WTC11 (cell line): ENCODE measurements around the gene SEMA6C. TPM values are rescaled to one million over a fixed set of nuclear protein-coding genes. Genes with fewer than 3 reads are reported as not detected.

ENCODE experiments used
- ATAC-seq: fragments of 200-7000 bp; cut with Tn5 transposase; 2 replicates; pipeline ENCODE4 v1.10.0; 2021; ENCODE audit warnings: mild to moderate bottlenecking, moderate library complexity
- CTCF ChIA-PET: fragments of 300-600 bp; sonication (Branson Sonifier 250); formaldehyde crosslinking; loops from one replicate; lab custom pipeline; 2021; ENCODE audit warnings: antibody characterized with exemption; lab: Charles Lee
- POLR2A ChIA-PET: fragments of 350-600 bp; sonication (Branson Sonifier 250); formaldehyde crosslinking; loops from one replicate; lab custom pipeline; 2021; ENCODE audit warnings: antibody characterized with exemption; lab: Charles Lee
- DNase-seq: peaks from one replicate; pipeline ENCODE4 v3.0.0; 2021; ENCODE audit warnings: low spot score
- H3K27ac Mint-ChIP-seq: 2 replicates; pipeline ENCODE4 v1.8.0; 2021; ENCODE audit warnings: mixed read lengths
- H3K27me3 Mint-ChIP-seq: 2 replicates; pipeline ENCODE4 v1.8.0; 2021; ENCODE audit warnings: low read depth, mild to moderate bottlenecking, moderate library complexity, mixed read lengths
- H3K36me3 Mint-ChIP-seq: 2 replicates; pipeline ENCODE4 v1.8.0; 2021; ENCODE audit warnings: mixed read lengths
- H3K4me1 Mint-ChIP-seq: 2 replicates; pipeline ENCODE4 v1.8.0; 2022; ENCODE audit warnings: mixed read lengths
- H3K4me3 Mint-ChIP-seq: 2 replicates; pipeline ENCODE4 v1.8.0; 2021; ENCODE audit warnings: mild to moderate bottlenecking, moderate library complexity, mixed read lengths
- H3K9me3 Mint-ChIP-seq: 2 replicates; pipeline ENCODE4 v1.8.0; 2021; ENCODE audit warnings: mixed read lengths
- E2F1 ChIP-seq: sonication (generic); formaldehyde crosslinking; IDR thresholded peaks from 2 replicates; pipeline ENCODE4 v1.8.0; 2022; ENCODE audit warnings: mild to moderate bottlenecking, missing genetic modification reagents
- GABPB1 ChIP-seq: sonication (generic); formaldehyde crosslinking; IDR thresholded peaks from 2 replicates; pipeline ENCODE4 v1.8.1; 2023; ENCODE audit warnings: mild to moderate bottlenecking, missing genetic modification reagents
- HMGA2 ChIP-seq: fragments of 250-450 bp; sonication (Bioruptor Pico); IDR thresholded peaks from 2 replicates; pipeline ENCODE4 v1.4.0; 2021; ENCODE audit warnings: mild to moderate bottlenecking, moderate library complexity
- JUN ChIP-seq: sonication (generic); formaldehyde crosslinking; IDR thresholded peaks from 2 replicates; pipeline ENCODE4 v1.8.0; 2023; ENCODE audit warnings: mild to moderate bottlenecking, missing genetic modification reagents
- USF1 ChIP-seq: sonication (generic); formaldehyde crosslinking; IDR thresholded peaks from 2 replicates; pipeline ENCODE4 v1.8.0; 2022; ENCODE audit warnings: mild to moderate bottlenecking, missing genetic modification reagents
- USF2 ChIP-seq: sonication (generic); formaldehyde crosslinking; IDR thresholded peaks from 2 replicates; pipeline ENCODE4 v1.8.1; 2023; ENCODE audit warnings: mild to moderate bottlenecking, missing genetic modification reagents, moderate library complexity
- ZBTB43 ChIP-seq: sonication (generic); formaldehyde crosslinking; IDR thresholded peaks from 2 replicates; pipeline ENCODE4 v1.8.1; 2023; ENCODE audit warnings: mild to moderate bottlenecking, missing genetic modification reagents
- ZNF416 ChIP-seq: fragments of 250-450 bp; sonication (Bioruptor Pico); IDR thresholded peaks from 2 replicates; pipeline ENCODE4 v1.9.0; 2021; ENCODE audit warnings: mild to moderate bottlenecking, inconsistent platforms
- ZNF423 ChIP-seq: fragments of 250-450 bp; sonication (Bioruptor Pico); IDR thresholded peaks from 2 replicates; pipeline ENCODE4 v2.1.2; 2022; ENCODE audit warnings: mild to moderate bottlenecking, moderate library complexity
- ZNF425 ChIP-seq: fragments of 250-450 bp; sonication (Bioruptor Pico); conservative IDR thresholded peaks from 2 replicates; pipeline ENCODE4 v1.9.0; 2021; ENCODE audit warnings: mild to moderate bottlenecking
- ZNF532 ChIP-seq: fragments of 250-450 bp; sonication (Bioruptor Pico); IDR thresholded peaks from 2 replicates; pipeline ENCODE4 v1.9.0; 2021; ENCODE audit warnings: mild to moderate bottlenecking, borderline replicate concordance
- total RNA-seq: library from RNA; stranded (reverse); gene quantifications from 3 replicates; pipeline ENCODE4 v1.2.3, GENCODE V29; 2021

The SEMA6C gene
- total RNA-seq, 1 experiment from 2014 or later: 21.0 TPM

GRCh38 chr1:151124763-151125403, 21.5 kb downstream of the SEMA6C start:
- ChIA-PET CTCF (interaction anchor here (0.8 to 2.0 kb wide), 4 partner anchors 9 to 55 kb away, joined by 3 to 23 read pairs (median 3); no protein-coding TSS in a partner anchor), POLR2A (no interaction called here)

GRCh38 chr1:151113877-151114276, 32.6 kb downstream of the SEMA6C start:
- ChIA-PET POLR2A (no interaction called here), CTCF (interaction anchor here (0.7 to 11.6 kb wide), 6 partner anchors 14 to 135 kb away, joined by 3 to 77 read pairs (median 3); partner anchors contain the start of gene TNFAIP8L2)
- DNase-seq: no peak
- Mint-ChIP-seq H3K9me3 (no peaks in the 10 kb centered on the region), H3K4me1 (no peaks in the 10 kb centered on the region), H3K36me3 (no peaks in the 10 kb centered on the region), H3K27ac (no peak overlapping the region), H3K4me3 (no peak overlapping the region), H3K27me3 (no peaks in the 10 kb centered on the region)
- no peak for TF ChIP-seq USF2 (CRISPR knock-in tag)
- TF ChIP-seq ZNF423: no peak
- TF ChIP-seq GABPB1: no peak
- no peak for TF ChIP-seq USF1
- ATAC-seq: no peak

More at GRCh38 chr1:151124763-151125403, 21.5 kb downstream of the SEMA6C start:
- no peak for TF ChIP-seq E2F1 (CRISPR knock-in tag)
- TF ChIP-seq ZNF416 (CRISPR knock-in tag): no peak
- no peak for TF ChIP-seq ZNF425 (CRISPR knock-in tag)
- TF ChIP-seq JUN: no peak
- TF ChIP-seq HMGA2: no peak
- no peak for TF ChIP-seq ZBTB43 (CRISPR knock-in tag)
- H3K4me3 Mint-ChIP-seq: no peak overlapping the region
- no peaks in the 10 kb centered on the region for H3K36me3 Mint-ChIP-seq
- DNase-seq (no peak), ATAC-seq (peak; percentile 53)
- H3K9me3 Mint-ChIP-seq: no peaks in the 10 kb centered on the region
- no peaks in the 10 kb centered on the region; the same call in 1 of the 2 replicates for H3K27me3 Mint-ChIP-seq
- peaks cover 22% of the 10 kb centered on the region for H3K4me1 Mint-ChIP-seq
- H3K27ac Mint-ChIP-seq: peak overlapping the region; percentile 11; the same call in 1 of the 2 replicates

- Mint-ChIP-seq H3K36me3 (no peaks in the 10 kb centered on the region), H3K4me3 (no peak overlapping the region), H3K4me1 (no peaks in the 10 kb centered on the region), H3K27me3 (no peaks in the 10 kb centered on the region), H3K9me3 (no peaks in the 10 kb centered on the region), H3K27ac (no peak overlapping the region)
- DNase-seq: no peak
- POLR2A ChIA-PET: no interaction called here
- no peak for ATAC-seq
- peak; percentile 66 for TF ChIP-seq GABPB1
- TF ChIP-seq ZNF532 (CRISPR knock-in tag): no peak
- CTCF ChIA-PET: interaction anchor here (0.6 to 11.6 kb wide), 3 partner anchors 8 to 54 kb away, joined by 3 to 77 read pairs (median 4); no protein-coding TSS in a partner anchor
Observed at GRCh38 chr1:151108331-151108730, 38.1 kb downstream of the SEMA6C start.
